ENCODE data around the gene SDK2. TPM values are rescaled to one million over a fixed set of nuclear protein-coding genes. Genes with fewer than 3 reads are reported as not detected.

The SDK2 gene
- total RNA-seq, 1 donor from 2014 or later: 11.2 TPM

- H3K36me3 Mint-ChIP-seq (ENCODE audit: low read depth, unreplicated experiment): peaks cover 7% of the 10 kb centered on the region
- Histone ChIP-seq H3K4me3 (ENCODE audit: insufficient read depth, low read depth, low read length) (no peak overlapping the region), H3K79me2 (ENCODE audit: insufficient read depth, low read length) (no peaks in the 10 kb centered on the region), H3K9me3 (ENCODE audit: insufficient read depth, low read depth, low read length) (no peaks in the 10 kb centered on the region), H3K27me3 (ENCODE audit: insufficient read depth, low read length) (no peaks in the 10 kb centered on the region), H3K4me1 (ENCODE audit: insufficient read depth, low read length) (no peaks in the 10 kb centered on the region), H2AFZ (ENCODE audit: low read depth, low read length) (no peak overlapping the region), H3K4me2 (ENCODE audit: low read length) (no peak overlapping the region), H3K36me3 (ENCODE audit: insufficient read depth, low read length) (no peaks in the 10 kb centered on the region), H3K9ac (ENCODE audit: low read length) (no peak overlapping the region), H3K27ac (ENCODE audit: low read depth, low read length) (no peak overlapping the region), H4K20me1 (ENCODE audit: insufficient read depth, low read length) (no peaks in the 10 kb centered on the region)
- H3K9me3 Mint-ChIP-seq (ENCODE audit: unreplicated experiment): peaks cover 2% of the 10 kb centered on the region
- TF ChIP-seq EZH2 (IDR thresholded peaks at IDR 0.05; ENCODE audit: insufficient read depth, low read length) (no peak), CTCF (IDR thresholded peaks at IDR 0.05; ENCODE audit: insufficient read depth, low read depth, low read length) (no peak)
- H3K4me1 Mint-ChIP-seq (ENCODE audit: low read depth, unreplicated experiment): no peaks in the 10 kb centered on the region
- H3K4me3 Mint-ChIP-seq (ENCODE audit: unreplicated experiment): no peak overlapping the region
- H3K27ac Mint-ChIP-seq (ENCODE audit: unreplicated experiment): peak overlapping the region; percentile 7
- DNase-seq (ENCODE audit: low read depth) (no peak), FAIRE-seq (no peak)
- peaks cover 24% of the 10 kb centered on the region for H3K27me3 Mint-ChIP-seq (ENCODE audit: low read depth, unreplicated experiment)
Observed at GRCh38 chr17:73632513-73632912, 11.7 kb downstream of the SDK2 start.

GRCh38 chr17:73630965-73631595, 13.2 kb downstream of the SDK2 start:
- no peak overlapping the region for H3K4me3 Mint-ChIP-seq (ENCODE audit: unreplicated experiment)
- no peaks in the 10 kb centered on the region for H3K79me2 ChIP-seq (ENCODE audit: insufficient read depth, low read length)
- peaks cover 1% of the 10 kb centered on the region for H3K9me3 Mint-ChIP-seq (ENCODE audit: unreplicated experiment)
- H3K27me3 Mint-ChIP-seq (ENCODE audit: low read depth, unreplicated experiment): peaks cover 22% of the 10 kb centered on the region
- FAIRE-seq (no peak), DNase-seq (ENCODE audit: low read depth) (no peak)
- peaks cover 7% of the 10 kb centered on the region for H3K36me3 Mint-ChIP-seq (ENCODE audit: low read depth, unreplicated experiment)
- H3K4me2 ChIP-seq (ENCODE audit: low read length): no peak overlapping the region
- no peaks in the 10 kb centered on the region for H3K4me1 ChIP-seq (ENCODE audit: insufficient read depth, low read length)
- no peak overlapping the region for H2AFZ ChIP-seq (ENCODE audit: low read depth, low read length)
- H3K27ac Mint-ChIP-seq (ENCODE audit: unreplicated experiment): no peak overlapping the region
- no peak overlapping the region for H3K4me3 ChIP-seq (ENCODE audit: insufficient read depth, low read depth, low read length)
- H3K4me1 Mint-ChIP-seq (ENCODE audit: low read depth, unreplicated experiment): peaks cover 6% of the 10 kb centered on the region
- H3K9me3 ChIP-seq (ENCODE audit: insufficient read depth, low read depth, low read length): no peaks in the 10 kb centered on the region
- no peaks in the 10 kb centered on the region for H3K27me3 ChIP-seq (ENCODE audit: insufficient read depth, low read length)
- H3K9ac ChIP-seq (ENCODE audit: low read length): no peak overlapping the region
- no peaks in the 10 kb centered on the region for H3K36me3 ChIP-seq (ENCODE audit: insufficient read depth, low read length)
- no peak for TF ChIP-seq CTCF (IDR thresholded peaks at IDR 0.05; ENCODE audit: insufficient read depth, low read depth, low read length)
- TF ChIP-seq EZH2 (IDR thresholded peaks at IDR 0.05; ENCODE audit: insufficient read depth, low read length): no peak
- no peak overlapping the region for H3K27ac ChIP-seq (ENCODE audit: low read depth, low read length)
- no peaks in the 10 kb centered on the region for H4K20me1 ChIP-seq (ENCODE audit: insufficient read depth, low read length)

GRCh38 chr17:73630531-73630930, 13.7 kb downstream of the SDK2 start:
- H3K4me2 ChIP-seq (ENCODE audit: low read length): no peak overlapping the region
- H3K9me3 Mint-ChIP-seq (ENCODE audit: unreplicated experiment): no peaks in the 10 kb centered on the region
- no peaks in the 10 kb centered on the region for H4K20me1 ChIP-seq (ENCODE audit: insufficient read depth, low read length)
- peaks cover 19% of the 10 kb centered on the region for H3K27me3 Mint-ChIP-seq (ENCODE audit: low read depth, unreplicated experiment)
- no peaks in the 10 kb centered on the region for H3K79me2 ChIP-seq (ENCODE audit: insufficient read depth, low read length)
- DNase-seq (ENCODE audit: low read depth) (no peak), FAIRE-seq (no peak)
- H3K4me1 ChIP-seq (ENCODE audit: insufficient read depth, low read length): no peaks in the 10 kb centered on the region
- H3K4me3 Mint-ChIP-seq (ENCODE audit: unreplicated experiment): no peak overlapping the region
- H2AFZ ChIP-seq (ENCODE audit: low read depth, low read length): no peak overlapping the region
- no peaks in the 10 kb centered on the region for H3K27me3 ChIP-seq (ENCODE audit: insufficient read depth, low read length)
- no peak overlapping the region for H3K27ac ChIP-seq (ENCODE audit: low read depth, low read length)
- H3K36me3 Mint-ChIP-seq (ENCODE audit: low read depth, unreplicated experiment): peaks cover 5% of the 10 kb centered on the region
- TF ChIP-seq EZH2 (IDR thresholded peaks at IDR 0.05; ENCODE audit: insufficient read depth, low read length): no peak
- no peak for TF ChIP-seq CTCF (IDR thresholded peaks at IDR 0.05; ENCODE audit: insufficient read depth, low read depth, low read length)
- peaks cover 8% of the 10 kb centered on the region for H3K4me1 Mint-ChIP-seq (ENCODE audit: low read depth, unreplicated experiment)
- H3K4me3 ChIP-seq (ENCODE audit: insufficient read depth, low read depth, low read length): no peak overlapping the region
- no peak overlapping the region for H3K9ac ChIP-seq (ENCODE audit: low read length)
- no peaks in the 10 kb centered on the region for H3K36me3 ChIP-seq (ENCODE audit: insufficient read depth, low read length)
- H3K9me3 ChIP-seq (ENCODE audit: insufficient read depth, low read depth, low read length): no peaks in the 10 kb centered on the region
- no peak overlapping the region for H3K27ac Mint-ChIP-seq (ENCODE audit: unreplicated experiment)
